ENCODE measurements around the gene HTRA3. TPM values are rescaled to one million over a fixed set of nuclear protein-coding genes. Genes with fewer than 3 reads are reported as not detected.

Gene HTRA3
- total and polyA plus RNA-seq, 2 experiments from 2014 or later, result 1.3 to 3.6 TPM

DNA sequence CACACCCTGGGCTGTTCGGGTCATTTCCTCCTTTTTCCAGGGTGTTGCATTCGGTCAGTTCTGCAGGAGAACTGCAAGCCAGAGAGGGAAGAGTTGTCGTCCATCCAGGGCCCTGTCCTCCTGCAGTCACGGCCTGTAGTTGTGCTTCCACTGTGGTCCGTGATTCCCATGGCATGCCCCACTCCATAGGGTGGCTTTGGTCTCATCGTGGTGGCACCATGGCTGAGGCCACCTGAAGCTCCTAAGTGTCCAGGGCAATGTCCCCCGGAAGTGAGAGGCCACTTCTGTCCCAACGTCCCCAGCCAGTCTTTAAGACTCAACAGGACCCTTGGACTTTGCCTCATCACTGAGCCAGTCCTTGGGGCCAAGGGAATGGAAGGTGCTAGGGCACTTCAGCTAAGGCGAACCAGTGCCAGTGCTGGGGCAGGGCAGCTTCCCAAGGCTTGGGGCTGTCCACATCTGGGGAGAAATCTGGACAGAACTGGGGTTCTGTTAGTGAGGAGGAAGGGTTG lies 83.7 kb downstream of the HTRA3 start:
- DNase-seq (ENCODE audit: low spot score), result no peak
- peaks cover 12% of the 10 kb centered on the region for H3K27me3 ChIP-seq (ENCODE audit: insufficient read depth)

More for the DNA sequence above, 83.7 kb downstream of the HTRA3 start:
- H3K27ac Mint-ChIP-seq, result no peak overlapping the region
- no peak overlapping the region for H3K27ac ChIP-seq (ENCODE audit: low read depth)
- H3K4me2 ChIP-seq, result no peak overlapping the region
- peaks cover 15% of the 10 kb centered on the region for H3K27me3 Mint-ChIP-seq (ENCODE audit: insufficient read depth, low read depth, poor library complexity)
- H3K79me2 ChIP-seq (replicated peaks; ENCODE audit: insufficient read depth), result no peaks in the 10 kb centered on the region
- peaks cover 41% of the 10 kb centered on the region for H3K4me1 Mint-ChIP-seq
- H3K4me1 ChIP-seq (ENCODE audit: insufficient read depth), result peaks cover 16% of the 10 kb centered on the region; the same call in 1 of the 2 replicates
- H3K9me3 Mint-ChIP-seq, result 0 out of 3 replicates have a peak, but pooled peaks cover 2% of the 10 kb centered on the region
- H3K36me3 ChIP-seq (ENCODE audit: insufficient read depth), result no peaks in the 10 kb centered on the region
- no peak for ATAC-seq
- TF ChIP-seq EZH2phosphoT487 (IDR thresholded peaks at IDR 0.05; ENCODE audit: unreplicated experiment) (no peak), NANOG (IDR thresholded peaks at IDR 0.05; ENCODE audit: borderline replicate concordance) (no peak), ZNF462 (CRISPR knock-in tag; IDR thresholded peaks at IDR 0.05) (no peak), JUNB (IDR thresholded peaks at IDR 0.05; ENCODE audit: unreplicated experiment) (no peak), POLR2AphosphoS5 (IDR thresholded peaks at IDR 0.05; ENCODE audit: low read depth) (no peak), ZNF331 (CRISPR knock-in tag; IDR thresholded peaks at IDR 0.05; ENCODE audit: low read depth) (no peak), STAT1 (IDR thresholded peaks at IDR 0.05; ENCODE audit: unreplicated experiment) (no peak), REST (IDR thresholded peaks at IDR 0.05; ENCODE audit: unreplicated experiment) (no peak), CREB1 (CRISPR knock-in tag; IDR thresholded peaks at IDR 0.05; ENCODE audit: low read depth) (no peak), ZNF114 (CRISPR knock-in tag; IDR thresholded peaks at IDR 0.05) (no peak), EZH2 (IDR thresholded peaks at IDR 0.05; ENCODE audit: low read depth, unreplicated experiment) (no peak)
- TF ChIP-seq, protein P1, sequence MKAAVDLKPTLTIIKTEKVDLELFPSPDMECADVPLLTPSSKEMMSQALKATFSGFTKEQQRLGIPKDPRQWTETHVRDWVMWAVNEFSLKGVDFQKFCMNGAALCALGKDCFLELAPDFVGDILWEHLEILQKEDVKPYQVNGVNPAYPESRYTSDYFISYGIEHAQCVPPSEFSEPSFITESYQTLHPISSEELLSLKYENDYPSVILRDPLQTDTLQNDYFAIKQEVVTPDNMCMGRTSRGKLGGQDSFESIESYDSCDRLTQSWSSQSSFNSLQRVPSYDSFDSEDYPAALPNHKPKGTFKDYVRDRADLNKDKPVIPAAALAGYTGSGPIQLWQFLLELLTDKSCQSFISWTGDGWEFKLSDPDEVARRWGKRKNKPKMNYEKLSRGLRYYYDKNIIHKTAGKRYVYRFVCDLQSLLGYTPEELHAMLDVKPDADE (IDR thresholded peaks at IDR 0.05), result no peak
- TF ChIP-seq, protein P2, sequence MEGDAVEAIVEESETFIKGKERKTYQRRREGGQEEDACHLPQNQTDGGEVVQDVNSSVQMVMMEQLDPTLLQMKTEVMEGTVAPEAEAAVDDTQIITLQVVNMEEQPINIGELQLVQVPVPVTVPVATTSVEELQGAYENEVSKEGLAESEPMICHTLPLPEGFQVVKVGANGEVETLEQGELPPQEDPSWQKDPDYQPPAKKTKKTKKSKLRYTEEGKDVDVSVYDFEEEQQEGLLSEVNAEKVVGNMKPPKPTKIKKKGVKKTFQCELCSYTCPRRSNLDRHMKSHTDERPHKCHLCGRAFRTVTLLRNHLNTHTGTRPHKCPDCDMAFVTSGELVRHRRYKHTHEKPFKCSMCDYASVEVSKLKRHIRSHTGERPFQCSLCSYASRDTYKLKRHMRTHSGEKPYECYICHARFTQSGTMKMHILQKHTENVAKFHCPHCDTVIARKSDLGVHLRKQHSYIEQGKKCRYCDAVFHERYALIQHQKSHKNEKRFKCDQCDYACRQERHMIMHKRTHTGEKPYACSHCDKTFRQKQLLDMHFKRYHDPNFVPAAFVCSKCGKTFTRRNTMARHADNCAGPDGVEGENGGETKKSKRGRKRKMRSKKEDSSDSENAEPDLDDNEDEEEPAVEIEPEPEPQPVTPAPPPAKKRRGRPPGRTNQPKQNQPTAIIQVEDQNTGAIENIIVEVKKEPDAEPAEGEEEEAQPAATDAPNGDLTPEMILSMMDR (conservative IDR thresholded peaks at IDR 0.05; ENCODE audit: low read depth in 2 of 2), result no peak
- H3K4me3 Mint-ChIP-seq, result no peak overlapping the region
- H2AFZ ChIP-seq, result no peak overlapping the region
- H3F3A ChIP-seq (replicated peaks; ENCODE audit: low read depth), result no peaks in the 10 kb centered on the region
- no peak overlapping the region for H3K4me3 ChIP-seq
- H3K9me2 ChIP-seq (ENCODE audit: insufficient read depth), result peaks cover 4% of the 10 kb centered on the region; the same call in 1 of the 2 replicates
- peaks cover 2% of the 10 kb centered on the region; the same call in 1 of the 3 replicates for H3K36me3 Mint-ChIP-seq (ENCODE audit: low read depth)
- no peaks in the 10 kb centered on the region for H4K20me1 ChIP-seq (replicated peaks; ENCODE audit: insufficient read depth)
